PC-9 (cell line): ENCODE results near the gene CDC27. TPM values are rescaled to one million over a fixed set of nuclear protein-coding genes. Genes with fewer than 3 reads are reported as not detected.
A peak's percentile ranks its signal among the peaks of the same experiment; 100 is the strongest.
"Not testable (repeated sequence)": the region's sequence is repeated elsewhere in the genome, so short reads cannot be mapped to it uniquely, and the experiment has no call there.

ENCODE experiments used
- BruUV-seq: library from RNA; stranded (reverse); fragments of 400-500 nt; replicated peaks from 2 replicates; lab custom pipeline; 2021; lab: Mats Ljungman, UMichigan
- CTCF ChIA-PET: fragments of 300-600 bp; sonication (Branson Sonifier 250); formaldehyde crosslinking; loops from one replicate; lab custom pipeline; 2022; ENCODE audit warnings: antibody characterized with exemption; lab: Charles Lee
- POLR2A ChIA-PET: fragments of 300-600 bp; sonication (Branson Sonifier 250); formaldehyde crosslinking; loops from one replicate; lab custom pipeline; 2022; ENCODE audit warnings: antibody characterized with exemption; ENCODE audit not compliant: unreplicated experiment; lab: Charles Lee
- DNase-seq, 2 experiments: peaks; one replicate each; pipeline versions ENCODE4 v3.0.0 to v3.0.0-alpha.2; 2015 to 2022; ENCODE audit warnings: mixed read lengths in 1 of 2
- H2AFZ ChIP-seq: fragments of 200-600 bp; sonication (generic); 2 replicates; pipeline ENCODE4 v1.8.1; 2017; ENCODE audit warnings: antibody characterized with exemption
- H3F3A ChIP-seq: fragments of 200-600 bp; sonication (generic); 2 replicates; pipeline ENCODE4 v1.8.1; 2017; ENCODE audit warnings: antibody characterized with exemption, mild to moderate bottlenecking, low read depth; ENCODE audit not compliant: insufficient read depth
- H3K27ac ChIP-seq: fragments of 200-600 bp; sonication (generic); 2 replicates; pipeline ENCODE4 v1.6.1; 2016; ENCODE audit warnings: mixed run types
- H3K27me3 ChIP-seq: fragments of 200-600 bp; sonication (generic); 2 replicates; pipeline ENCODE4 v1.6.1; 2016; ENCODE audit warnings: low read depth, mixed run types; ENCODE audit not compliant: insufficient read depth
- H3K36me3 ChIP-seq: fragments of 200-600 bp; sonication (generic); 2 replicates; pipeline ENCODE4 v1.6.1; 2016; ENCODE audit warnings: low read depth, mixed run types
- H3K4me1 ChIP-seq: fragments of 200-600 bp; sonication (generic); replicated peaks from 2 replicates; pipeline ENCODE4 v1.6.1; 2016; ENCODE audit warnings: mixed run types; ENCODE audit not compliant: insufficient read depth
- H3K4me2 ChIP-seq: fragments of 200-600 bp; sonication (generic); 2 replicates; pipeline ENCODE4 v1.6.1; 2017; ENCODE audit warnings: mixed run types
- H3K4me3 ChIP-seq: fragments of 200-600 bp; sonication (generic); 2 replicates; pipeline ENCODE4 v1.6.1; 2016; ENCODE audit warnings: mixed run types
- H3K79me2 ChIP-seq: fragments of 200-600 bp; sonication (generic); 2 replicates; pipeline ENCODE4 v1.6.1; 2017; ENCODE audit warnings: low read depth, mixed run types
- H3K9me2 ChIP-seq: fragments of 200-600 bp; sonication (generic); 2 replicates; pipeline ENCODE4 v1.8.1; 2017; ENCODE audit warnings: mild to moderate bottlenecking; ENCODE audit not compliant: insufficient read depth
- H3K9me3 ChIP-seq: fragments of 200-600 bp; sonication (generic); 2 replicates; pipeline ENCODE4 v1.8.1; 2016; ENCODE audit warnings: low read depth; ENCODE audit not compliant: insufficient read depth
- H4K20me1 ChIP-seq: fragments of 200-600 bp; sonication (generic); 2 replicates; pipeline ENCODE4 v1.8.1; 2017; ENCODE audit not compliant: insufficient read depth
- EZH2 ChIP-seq: fragments of 200-600 bp; sonication (generic); IDR thresholded peaks from 2 replicates; pipeline ENCODE4 v1.8.0; 2017; ENCODE audit warnings: antibody characterized with exemption, low read depth
- intact Hi-C: fragments of 100-400 bp; cut with micrococcal nuclease; formaldehyde crosslinking; loops from one replicate; pipeline ENCODE4 v1.10.0; 2022; ENCODE audit not compliant: unreplicated experiment
- total RNA-seq: library from RNA; stranded (reverse); gene quantifications from 2 replicates; pipeline ENCODE4 v1.2.3, GENCODE V29; 2021
- TF ChIP-seq, protein P1 (sequence below): fragments of 200-600 bp; sonication (generic); conservative IDR thresholded peaks from 2 replicates; pipeline ENCODE4 v1.6.1; 2017; ENCODE audit warnings: mixed run types, antibody characterized with exemption, mild to moderate bottlenecking, moderate library complexity

The CDC27 gene
- total RNA-seq, 1 experiment from 2014 or later, result 94.3 TPM

DNA sequence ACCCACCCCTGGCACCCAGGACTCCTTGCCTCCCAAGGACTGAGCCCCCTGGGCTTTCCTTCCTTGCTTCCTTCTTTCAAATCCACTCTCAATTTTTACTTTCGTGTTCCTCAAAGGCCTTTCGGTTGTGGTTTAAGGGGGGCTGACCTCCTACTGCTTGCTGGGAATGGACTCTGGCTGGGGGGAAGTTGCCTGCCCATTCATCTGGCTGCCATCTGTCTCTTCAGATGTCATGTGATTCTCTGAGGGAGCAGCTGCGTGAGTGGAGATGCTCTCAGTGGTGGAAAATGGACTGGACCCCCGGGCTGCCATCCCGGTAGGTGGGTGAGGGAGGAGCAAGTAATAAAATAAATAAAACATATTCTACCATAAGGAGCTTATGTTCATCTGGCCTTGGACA is 116.2 kb downstream of the CDC27 start:
- ChIA-PET POLR2A (no interaction called here), CTCF (no interaction called here)
- Histone ChIP-seq H3K4me2 (no peak overlapping the region), H3K4me3 (no peak overlapping the region), H3K27me3 (no peaks in the 10 kb centered on the region), H3K36me3 (no peaks in the 10 kb centered on the region), H3K79me2 (no peaks in the 10 kb centered on the region; the same call in 1 of the 2 replicates), H3K9me2 (no peaks in the 10 kb centered on the region), H4K20me1 (no peaks in the 10 kb centered on the region), H3K9me3 (no peaks in the 10 kb centered on the region), H3K27ac (no peak overlapping the region), H2AFZ (no peak overlapping the region), H3F3A (peaks cover 21% of the 10 kb centered on the region; the same call in 1 of the 2 replicates), H3K4me1 (peaks cover 29% of the 10 kb centered on the region)
- no TSS peak for BruUV-seq
- no peak for TF ChIP-seq EZH2
- TF ChIP-seq, protein P1, sequence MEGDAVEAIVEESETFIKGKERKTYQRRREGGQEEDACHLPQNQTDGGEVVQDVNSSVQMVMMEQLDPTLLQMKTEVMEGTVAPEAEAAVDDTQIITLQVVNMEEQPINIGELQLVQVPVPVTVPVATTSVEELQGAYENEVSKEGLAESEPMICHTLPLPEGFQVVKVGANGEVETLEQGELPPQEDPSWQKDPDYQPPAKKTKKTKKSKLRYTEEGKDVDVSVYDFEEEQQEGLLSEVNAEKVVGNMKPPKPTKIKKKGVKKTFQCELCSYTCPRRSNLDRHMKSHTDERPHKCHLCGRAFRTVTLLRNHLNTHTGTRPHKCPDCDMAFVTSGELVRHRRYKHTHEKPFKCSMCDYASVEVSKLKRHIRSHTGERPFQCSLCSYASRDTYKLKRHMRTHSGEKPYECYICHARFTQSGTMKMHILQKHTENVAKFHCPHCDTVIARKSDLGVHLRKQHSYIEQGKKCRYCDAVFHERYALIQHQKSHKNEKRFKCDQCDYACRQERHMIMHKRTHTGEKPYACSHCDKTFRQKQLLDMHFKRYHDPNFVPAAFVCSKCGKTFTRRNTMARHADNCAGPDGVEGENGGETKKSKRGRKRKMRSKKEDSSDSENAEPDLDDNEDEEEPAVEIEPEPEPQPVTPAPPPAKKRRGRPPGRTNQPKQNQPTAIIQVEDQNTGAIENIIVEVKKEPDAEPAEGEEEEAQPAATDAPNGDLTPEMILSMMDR, result no peak
- no peak for DNase-seq
- intact Hi-C loops, result no loop called here

DNA sequence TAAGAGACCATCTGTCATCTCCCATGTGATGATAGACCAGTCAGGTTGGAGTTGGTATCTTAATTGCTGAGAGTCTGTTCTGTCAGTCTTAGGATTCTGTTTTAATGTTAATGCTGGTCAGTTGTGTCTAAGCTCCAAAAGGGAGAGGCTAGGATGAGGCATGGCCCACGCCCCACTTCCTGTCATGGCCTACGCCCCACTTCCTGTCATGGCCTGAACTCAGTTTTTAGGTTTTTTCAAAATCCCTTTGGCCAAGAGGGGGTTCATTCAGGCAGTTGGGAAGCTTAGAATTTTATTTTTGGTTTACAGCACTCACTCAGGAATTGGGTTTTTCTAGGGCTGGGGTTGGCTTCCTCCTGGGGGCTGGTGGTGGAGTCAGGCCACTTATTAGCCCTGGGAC is 117.9 kb downstream of the CDC27 start:
- DNase-seq, H3K9me3 ChIP-seq, H2AFZ ChIP-seq, POLR2A ChIA-PET, H3K79me2 ChIP-seq, BruUV-seq, H3K4me3 ChIP-seq, H4K20me1 ChIP-seq, intact Hi-C loops, H3K36me3 ChIP-seq, CTCF ChIA-PET, H3K9me2 ChIP-seq, H3K27me3 ChIP-seq: not testable (repeated sequence)
- H3F3A ChIP-seq, result peaks cover 24% of the 10 kb centered on the region; the same call in 1 of the 2 replicates
- 0 out of 2 replicates have a peak overlapping the region, but pooled peaks have one; percentile 27 for H3K4me2 ChIP-seq
- H3K27ac ChIP-seq, result peak overlapping the region; percentile 85
- peaks cover 20% of the 10 kb centered on the region for H3K4me1 ChIP-seq

DNA sequence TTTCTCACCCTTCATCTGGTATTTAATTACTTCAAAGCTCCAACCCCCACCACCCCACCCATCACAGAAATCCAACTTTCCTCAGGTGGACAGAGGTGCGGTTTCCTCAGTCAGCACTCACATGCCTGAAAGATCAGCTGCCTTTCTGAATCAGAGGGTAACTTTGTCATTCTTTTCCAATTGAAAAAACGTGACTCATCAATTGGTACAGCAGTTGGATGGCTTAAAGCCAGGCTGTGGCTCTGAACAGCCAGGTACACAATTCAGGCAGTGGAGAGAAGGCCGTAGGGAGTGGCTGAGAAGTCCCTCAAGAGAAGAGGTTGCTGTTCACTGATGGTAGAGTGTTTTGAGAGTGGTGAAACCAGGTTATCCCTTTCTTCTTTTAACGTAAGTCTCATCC is 118.8 kb downstream of the CDC27 start:
- POLR2A ChIA-PET, result interaction anchor here (0.5 to 0.6 kb wide), 2 partner anchors 34 to 864 kb away, joined by 3 to 9 read pairs; no protein-coding TSS in a partner anchor
- CTCF ChIA-PET, result interaction anchor here (0.6 kb wide), 1 partner anchor 8 kb away, joined by 11 read pairs; no protein-coding TSS in a partner anchor
- H3K9me2 ChIP-seq, H3K79me2 ChIP-seq, intact Hi-C loops, BruUV-seq, H2AFZ ChIP-seq, H3K36me3 ChIP-seq, H4K20me1 ChIP-seq, H3K4me3 ChIP-seq, H3K27me3 ChIP-seq, H3K9me3 ChIP-seq: not testable (repeated sequence)
- DNase-seq, result peak; percentile 58 to 92
- Histone ChIP-seq H3K4me2 (peak overlapping the region; percentile 45), H3K27ac (peak overlapping the region; percentile 85), H3K4me1 (peaks cover 20% of the 10 kb centered on the region), H3F3A (peaks cover 24% of the 10 kb centered on the region; the same call in 1 of the 2 replicates)

Other genes starting within 250 kb of the CDC27 start
- not detected in 2 replicates for gene RPRML, start 210.0 kb downstream of the CDC27 start, total RNA-seq
- gene MYL4, start 20.1 kb upstream of the CDC27 start, total RNA-seq, result not detected in 2 replicates
- 0.31 and 0.50 TPM in 2 replicates for gene ITGB3, start 64.5 kb upstream of the CDC27 start, total RNA-seq
- gene EFCAB13, start 134.7 kb upstream of the CDC27 start, total RNA-seq, result 3.2 and 3.3 TPM in 2 replicates